Glutamatergic neuron (in vitro differentiated cells): ENCODE measurements around the gene WFDC8. TPM values are rescaled to one million over a fixed set of nuclear protein-coding genes. Genes with fewer than 3 reads are reported as not detected.
A peak's percentile ranks its signal among the peaks of the same experiment; 100 is the strongest.

Experiments used
- DNase-seq: peaks from one replicate; pipeline ENCODE4 v3.0.0; 2022
- H3K27ac Mint-ChIP-seq: one replicate; pipeline ENCODE4 v1.8.0; 2020; ENCODE audit warnings: mild to moderate bottlenecking, mixed read lengths, inconsistent platforms; ENCODE audit not compliant: unreplicated experiment
- H3K27me3 Mint-ChIP-seq: one replicate; pipeline ENCODE4 v1.8.0; 2020; ENCODE audit warnings: mild to moderate bottlenecking, moderate library complexity, mixed read lengths, inconsistent platforms; ENCODE audit not compliant: unreplicated experiment
- H3K36me3 Mint-ChIP-seq: one replicate; pipeline ENCODE4 v1.8.0; 2020; ENCODE audit warnings: mild to moderate bottlenecking, mixed read lengths, inconsistent platforms; ENCODE audit not compliant: unreplicated experiment
- H3K4me1 Mint-ChIP-seq: one replicate; pipeline ENCODE4 v1.8.0; 2020; ENCODE audit warnings: mild to moderate bottlenecking, low read depth, mixed read lengths, inconsistent platforms; ENCODE audit not compliant: unreplicated experiment
- H3K4me3 Mint-ChIP-seq: one replicate; pipeline ENCODE4 v1.8.0; 2020; ENCODE audit warnings: mild to moderate bottlenecking, mixed read lengths, inconsistent platforms; ENCODE audit not compliant: unreplicated experiment
- H3K9me3 Mint-ChIP-seq: one replicate; pipeline ENCODE4 v1.8.0; 2020; ENCODE audit warnings: mild to moderate bottlenecking, moderate library complexity, mixed read lengths, inconsistent platforms; ENCODE audit not compliant: unreplicated experiment
- total RNA-seq: library from RNA; stranded (reverse); fragmentation: NEBNext Ultra II Directional; extraction: Animal tissue kit (Norgen Biotek cat#: 25700); gene quantifications from one replicate; pipeline ENCODE4 v1.2.1, GENCODE V29; 2021; ENCODE audit not compliant: unreplicated experiment
- TF ChIP-seq, protein P1 (sequence below): fragments of 200-600 bp; sonication (generic); IDR thresholded peaks from one replicate; pipeline ENCODE4 v1.5.0; 2021; ENCODE audit not compliant: partially characterized antibody, unreplicated experiment

WFDC8 gene
- total RNA-seq, 1 donor from 2014 or later, result not detected

DNA sequence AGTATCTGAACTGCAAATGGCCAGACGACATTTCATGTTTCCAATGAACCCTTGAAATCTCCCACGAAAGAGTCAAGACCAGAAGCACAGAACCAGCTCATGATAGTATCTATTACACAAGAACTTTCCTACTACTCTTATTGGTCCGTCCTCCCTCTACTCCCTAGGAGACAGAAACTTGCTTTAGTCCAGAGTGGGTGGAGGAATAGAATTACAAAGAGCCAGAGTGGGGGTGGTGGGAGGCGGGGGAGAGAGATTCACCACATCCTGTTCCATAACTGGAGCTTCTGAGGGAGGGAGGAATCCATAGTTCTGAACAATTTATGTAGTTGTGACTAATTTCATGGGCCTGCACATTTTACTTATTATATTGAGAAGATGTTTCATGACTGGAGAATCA is 32.0 kb upstream of the WFDC8 start:
- Mint-ChIP-seq H3K27me3 (no peaks in the 10 kb centered on the region), H3K9me3 (peaks cover 5% of the 10 kb centered on the region), H3K4me3 (no peak overlapping the region), H3K36me3 (peaks cover 13% of the 10 kb centered on the region), H3K4me1 (no peaks in the 10 kb centered on the region), H3K27ac (no peak overlapping the region)
- TF ChIP-seq, protein P1, sequence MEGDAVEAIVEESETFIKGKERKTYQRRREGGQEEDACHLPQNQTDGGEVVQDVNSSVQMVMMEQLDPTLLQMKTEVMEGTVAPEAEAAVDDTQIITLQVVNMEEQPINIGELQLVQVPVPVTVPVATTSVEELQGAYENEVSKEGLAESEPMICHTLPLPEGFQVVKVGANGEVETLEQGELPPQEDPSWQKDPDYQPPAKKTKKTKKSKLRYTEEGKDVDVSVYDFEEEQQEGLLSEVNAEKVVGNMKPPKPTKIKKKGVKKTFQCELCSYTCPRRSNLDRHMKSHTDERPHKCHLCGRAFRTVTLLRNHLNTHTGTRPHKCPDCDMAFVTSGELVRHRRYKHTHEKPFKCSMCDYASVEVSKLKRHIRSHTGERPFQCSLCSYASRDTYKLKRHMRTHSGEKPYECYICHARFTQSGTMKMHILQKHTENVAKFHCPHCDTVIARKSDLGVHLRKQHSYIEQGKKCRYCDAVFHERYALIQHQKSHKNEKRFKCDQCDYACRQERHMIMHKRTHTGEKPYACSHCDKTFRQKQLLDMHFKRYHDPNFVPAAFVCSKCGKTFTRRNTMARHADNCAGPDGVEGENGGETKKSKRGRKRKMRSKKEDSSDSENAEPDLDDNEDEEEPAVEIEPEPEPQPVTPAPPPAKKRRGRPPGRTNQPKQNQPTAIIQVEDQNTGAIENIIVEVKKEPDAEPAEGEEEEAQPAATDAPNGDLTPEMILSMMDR, result no peak
- no peak for DNase-seq

DNA sequence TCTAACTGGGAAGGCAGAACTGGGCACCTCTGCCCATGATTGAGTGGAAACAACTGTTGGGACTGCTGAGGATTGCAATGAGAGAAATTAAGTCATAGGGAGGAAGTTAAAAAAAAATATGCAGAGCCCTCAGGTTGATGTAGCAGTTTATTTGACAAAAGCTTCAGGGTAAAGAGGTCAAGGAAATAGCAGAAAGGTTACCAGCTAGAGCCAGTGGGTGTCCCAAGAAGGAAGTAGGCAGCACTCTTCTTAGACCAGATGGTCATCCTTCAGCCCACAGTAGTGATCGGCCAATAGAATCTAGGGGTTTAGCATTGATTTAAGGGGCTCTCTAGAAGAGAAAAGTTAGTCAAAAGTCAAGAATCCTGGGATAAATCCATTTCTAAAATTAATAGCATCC is 28.7 kb upstream of the WFDC8 start:
- Mint-ChIP-seq H3K27ac (no peak overlapping the region), H3K27me3 (no peaks in the 10 kb centered on the region), H3K36me3 (peaks cover 15% of the 10 kb centered on the region), H3K4me1 (no peaks in the 10 kb centered on the region), H3K9me3 (peaks cover 5% of the 10 kb centered on the region), H3K4me3 (no peak overlapping the region)
- DNase-seq, result no peak
- TF ChIP-seq, protein P1, result no peak

DNA sequence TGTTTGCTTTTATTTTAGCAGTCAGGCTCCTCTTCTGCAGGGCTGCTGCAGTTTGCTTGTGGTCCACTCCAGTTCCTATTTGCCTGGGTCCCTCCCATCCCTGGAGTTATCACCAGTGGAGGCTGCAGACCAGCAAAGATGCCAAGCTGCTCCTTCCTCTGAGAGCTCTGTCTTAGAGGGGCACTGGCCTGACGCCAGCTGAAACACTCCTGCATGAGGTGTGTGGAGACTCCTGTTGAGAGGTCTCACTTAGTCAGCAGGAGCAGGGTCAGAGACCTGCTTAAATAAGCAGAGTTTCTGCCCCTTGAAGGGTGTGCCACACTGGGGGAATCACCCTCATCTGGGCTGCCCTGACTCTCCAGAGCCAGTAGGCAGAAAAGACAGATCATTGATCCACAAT is 16.2 kb upstream of the WFDC8 start:
- peaks cover 2% of the 10 kb centered on the region for H3K27me3 Mint-ChIP-seq
- H3K36me3 Mint-ChIP-seq, result no peaks in the 10 kb centered on the region
- no peak overlapping the region for H3K4me3 Mint-ChIP-seq
- no peak overlapping the region for H3K27ac Mint-ChIP-seq
- DNase-seq, result no peak
- no peaks in the 10 kb centered on the region for H3K9me3 Mint-ChIP-seq
- TF ChIP-seq, protein P1, result no peak
- no peaks in the 10 kb centered on the region for H3K4me1 Mint-ChIP-seq

DNA sequence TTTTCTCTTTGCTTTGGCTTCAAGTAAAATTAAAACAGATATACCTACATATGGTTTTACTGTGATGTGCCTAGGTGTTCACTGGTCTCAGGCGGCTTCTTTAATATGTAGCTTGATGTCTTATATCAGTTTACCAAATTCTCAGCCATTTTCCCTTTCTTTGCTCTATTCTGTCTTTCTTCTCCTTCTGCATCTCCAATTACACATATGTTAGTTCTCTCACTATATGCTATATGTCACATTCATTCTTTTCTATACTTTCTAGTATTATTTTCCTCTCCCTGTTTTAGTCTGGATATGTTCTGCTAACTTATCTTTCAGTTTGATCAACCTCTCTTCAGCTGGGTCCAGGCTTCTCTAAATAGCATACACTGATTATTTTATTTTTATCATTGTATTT is 14.4 kb upstream of the WFDC8 start:
- Mint-ChIP-seq H3K4me1 (no peaks in the 10 kb centered on the region), H3K4me3 (no peak overlapping the region), H3K27ac (no peak overlapping the region), H3K36me3 (no peaks in the 10 kb centered on the region), H3K9me3 (no peaks in the 10 kb centered on the region), H3K27me3 (peaks cover 2% of the 10 kb centered on the region)
- TF ChIP-seq, protein P1, result no peak
- DNase-seq, result no peak

DNA sequence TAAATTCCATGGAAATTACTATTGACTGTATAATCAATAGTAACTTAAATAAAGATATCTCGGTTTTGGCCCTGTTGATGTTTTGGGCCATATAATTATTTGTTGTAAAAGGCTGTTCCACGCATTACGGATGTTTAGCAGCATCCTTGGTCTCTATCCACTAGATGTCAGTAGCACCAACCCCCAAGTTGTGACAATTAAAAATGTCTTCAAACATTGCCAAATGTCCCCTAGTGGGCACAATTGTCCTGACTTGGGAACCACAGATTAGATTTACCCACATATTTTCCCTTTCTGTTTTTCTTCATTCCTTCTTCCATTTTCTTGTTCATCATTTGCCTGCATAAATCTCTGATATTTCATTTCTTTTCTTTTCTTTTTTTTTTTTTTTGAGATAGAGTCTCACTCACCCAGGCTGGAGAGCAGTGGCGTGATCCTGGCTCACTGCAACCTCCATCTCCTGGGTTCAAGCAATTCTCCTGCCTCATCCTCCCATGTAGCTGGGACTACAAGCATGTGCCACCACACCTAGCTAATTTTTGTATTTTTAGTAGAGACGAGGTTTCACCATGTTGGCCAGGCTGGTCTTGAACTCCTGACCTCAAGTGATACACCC is 13.6 kb upstream of the WFDC8 start:
- Mint-ChIP-seq H3K36me3 (no peaks in the 10 kb centered on the region), H3K27me3 (peaks cover 2% of the 10 kb centered on the region), H3K4me1 (no peaks in the 10 kb centered on the region), H3K27ac (no peak overlapping the region), H3K9me3 (no peaks in the 10 kb centered on the region), H3K4me3 (no peak overlapping the region)
- no peak for DNase-seq
- TF ChIP-seq, protein P1, result peak; percentile 59
